Peyer's patch (tissue), 4 donors: ENCODE measurements around the gene SHLD1.

Experiments used
- CTCF ChIP-seq, 6 experiments: fragments of 450-650 bp in 4 of 6; fragments of 200-600 bp in 2 of 6; sonication (generic) in 1 of 6; IDR thresholded peaks; one replicate each; pipeline ENCODE4 v1.5.1; 2017 to 2019; ENCODE audit warnings: antibody characterized with exemption in 6 of 6, mild to moderate bottlenecking in 3 of 6, moderate library complexity in 1 of 6
- POLR2A ChIP-seq, 2 donors: fragments of 450-650 bp; IDR thresholded peaks; one replicate each; pipeline ENCODE4 v1.5.1; 2017; ENCODE audit warnings: antibody characterized with exemption in 2 of 2, mild to moderate bottlenecking in 2 of 2, moderate library complexity in 2 of 2

- TF ChIP-seq CTCF (IDR thresholded peaks at IDR 0.05) = no peak
- TF ChIP-seq POLR2A (IDR thresholded peaks at IDR 0.05) = no peak
Measured at GRCh38 chr20:5841522-5841921, 91.3 kb downstream of the SHLD1 start.
